Testis (tissue), 2 donors: ENCODE measurements around the gene GRAMD1C.

Source experiments
- CTCF ChIP-seq, 3 experiments: fragments of 450-650 bp in 2 of 3; fragments of 200-600 bp in 1 of 3; sonication (generic) in 1 of 3; IDR thresholded peaks; one replicate each; pipeline ENCODE4 v1.5.1; 2016 to 2019; ENCODE audit warnings: antibody characterized with exemption in 3 of 3, mild to moderate bottlenecking in 2 of 3, moderate library complexity in 1 of 3
- POLR2A ChIP-seq: fragments of 450-650 bp; IDR thresholded peaks from one replicate; pipeline ENCODE4 v1.6.1; 2017; ENCODE audit warnings: antibody characterized with exemption, mild to moderate bottlenecking, moderate library complexity

DNA sequence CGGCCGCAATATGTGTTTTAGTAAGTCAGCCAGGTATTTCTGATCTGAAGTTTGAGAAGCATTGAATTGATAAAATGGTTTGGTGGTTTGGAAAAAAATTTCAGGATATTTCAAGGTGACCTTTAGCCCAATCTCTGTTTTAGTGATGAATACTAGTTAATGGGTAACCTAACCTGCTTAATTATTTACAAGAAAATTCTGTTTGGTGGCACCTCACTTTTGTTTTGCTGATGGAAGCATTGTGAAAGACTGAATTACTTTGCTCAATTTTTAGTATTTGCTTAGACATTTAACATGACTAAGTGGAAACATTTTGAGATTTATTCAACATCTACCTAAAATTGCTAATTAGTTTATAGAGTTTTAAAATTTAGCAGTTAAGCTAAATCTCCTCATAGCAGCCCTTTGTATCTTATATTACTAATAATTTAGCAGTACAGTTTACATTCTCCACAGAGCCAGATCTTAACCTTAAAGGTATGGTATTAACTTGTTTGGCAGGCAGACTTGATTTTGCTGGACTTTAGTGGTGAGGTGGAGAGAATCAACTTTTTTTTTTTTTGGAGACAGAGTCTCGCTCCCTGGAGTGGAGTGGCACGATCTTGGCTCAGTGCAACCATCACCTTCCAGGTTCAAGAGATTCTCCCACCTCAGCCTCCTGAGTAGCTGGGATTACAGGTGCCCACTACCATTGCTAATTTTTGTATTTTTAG lies 35.4 kb downstream of the GRAMD1C start:
- TF ChIP-seq CTCF (IDR thresholded peaks at IDR 0.05) (no peak), POLR2A (no peak)
